Pulmonary artery endothelial cell (primary cell): ENCODE data around the gene CPLANE1. TPM values are rescaled to one million over a fixed set of nuclear protein-coding genes. Genes with fewer than 3 reads are reported as not detected.
"Not testable (repeated sequence)": the region's sequence is repeated elsewhere in the genome, so short reads cannot be mapped to it uniquely, and the experiment has no call there.

ENCODE experiments used
- DNase-seq: peaks from one replicate; pipeline ENCODE4 v3.0.0-alpha.2; 2011; ENCODE audit warnings: low read depth, low spot score
- total RNA-seq: library from RNA; depleted of rRNA; stranded (reverse); fragments of >200 nt; gene quantifications from 2 replicates; pipeline ENCODE4 v1.2.3, GENCODE V29; 2014

CPLANE1 gene
- total RNA-seq: 10.0 and 15.3 TPM in 2 replicates

GRCh38 chr5:37248970-37249814, at the start of gene CPLANE1:
Gene CPLANE1 (minus strand): TSS chr5:37249376. CDS start chr5:37247698, 1,678 bp downstream.
- DNase-seq: peak; percentile 33

GRCh38 chr5:37296313-37296712, 47.1 kb upstream of the CPLANE1 start:
- DNase-seq: not testable (repeated sequence)

- no peak for DNase-seq
Observed at GRCh38 chr5:37283214-37283820, 34.1 kb upstream of the CPLANE1 start.

GRCh38 chr5:37275511-37275910, 26.3 kb upstream of the CPLANE1 start:
- DNase-seq: no peak

- no peak for DNase-seq
Observed at GRCh38 chr5:37272511-37272910, 23.3 kb upstream of the CPLANE1 start.

GRCh38 chr5:37268100-37268499, 18.9 kb upstream of the CPLANE1 start:
- DNase-seq: not testable (repeated sequence)

- no peak for DNase-seq
Observed at GRCh38 chr5:37255774-37256358, 6.7 kb upstream of the CPLANE1 start.

- no peak for DNase-seq
Observed at GRCh38 chr5:37254581-37254980, 5.4 kb upstream of the CPLANE1 start.

- no peak for DNase-seq
Observed at GRCh38 chr5:37251665-37252064, 2.5 kb upstream of the CPLANE1 start.

GRCh38 chr5:37249815-37250164, 614 bp upstream of the CPLANE1 start:
- DNase-seq: no peak

- DNase-seq: no peak
Observed at GRCh38 chr5:37248421-37248969, 681 bp downstream of the CPLANE1 start.

- DNase-seq: no peak
Observed at GRCh38 chr5:37247496-37247895, 1.7 kb downstream of the CPLANE1 start.

- DNase-seq: peak; percentile 7
Observed at GRCh38 chr5:37247036-37247435, 2.1 kb downstream of the CPLANE1 start.

GRCh38 chr5:37234288-37234687, 14.9 kb downstream of the CPLANE1 start:
- DNase-seq: no peak

GRCh38 chr5:37226377-37226776, 22.8 kb downstream of the CPLANE1 start:
- no peak for DNase-seq

- no peak for DNase-seq
Observed at GRCh38 chr5:37222181-37222580, 27.0 kb downstream of the CPLANE1 start.

- not testable (repeated sequence) for DNase-seq
Observed at GRCh38 chr5:37220426-37220825, 28.8 kb downstream of the CPLANE1 start.

GRCh38 chr5:37219384-37219783, 29.8 kb downstream of the CPLANE1 start:
- not testable (repeated sequence) for DNase-seq

GRCh38 chr5:37217976-37218375, 31.2 kb downstream of the CPLANE1 start:
- no peak for DNase-seq

- no peak for DNase-seq
Observed at GRCh38 chr5:37214550-37214949, 34.6 kb downstream of the CPLANE1 start.

GRCh38 chr5:37212096-37212495, 37.1 kb downstream of the CPLANE1 start:
- DNase-seq: no peak

- no peak for DNase-seq
Observed at GRCh38 chr5:37211661-37212060, 37.5 kb downstream of the CPLANE1 start.
